ENCODE data around the gene OARD1.

- TF ChIP-seq CTCF (IDR thresholded peaks at IDR 0.05; ENCODE audit: insufficient read depth, low read depth, low read length) (peak; percentile 72), EZH2 (IDR thresholded peaks at IDR 0.05; ENCODE audit: insufficient read depth, low read length) (peak; percentile 27)
Observed at GRCh38 chr6:41027799-41028560, 44.2 kb downstream of the OARD1 start.
